ENCODE measurements around the gene ARMC8. TPM values are rescaled to one million over a fixed set of nuclear protein-coding genes. Genes with fewer than 3 reads are reported as not detected.

ARMC8 gene
- polyA plus RNA-seq, 2 of the 4 experiments (the other 2 are of a cell fraction): 25.6 to 45.7 TPM

- H3K4me3 ChIP-seq: no peak overlapping the region
- no peaks in the 10 kb centered on the region for H3K4me1 ChIP-seq
- POLR2A ChIA-PET: no interaction called here
- FAIRE-seq: no peak
- H3K9me3 ChIP-seq: no peaks in the 10 kb centered on the region
- DNase-seq (ENCODE audit: low read depth in 1 of 2, low spot score in 1 of 2): no peak
- no peak overlapping the region for H3K4me2 ChIP-seq
- CTCF ChIA-PET: no interaction called here
- WGBS (ENCODE audit: missing lambda C conversion rate): 94% methylated on average over 1 of the region's 1 CpG
- TF ChIP-seq BHLHE40 (IDR thresholded peaks at IDR 0.05; ENCODE audit: low read depth, low read length) (no peak), E2F6 (IDR thresholded peaks at IDR 0.05; ENCODE audit: borderline replicate concordance, low read depth) (no peak), KDM1A (IDR thresholded peaks at IDR 0.05; ENCODE audit: low read depth) (no peak)
- ATAC-seq: no peak
- no peak overlapping the region for H3K27ac ChIP-seq
These were observed 40.5 kb downstream of the ARMC8 start for GRCh38 chr3:138227650-138228049.

- no peak for ATAC-seq
- FAIRE-seq: no peak
- TF ChIP-seq CHD4 (IDR thresholded peaks at IDR 0.05; ENCODE audit: borderline replicate concordance) (no peak), POLR2A (IDR thresholded peaks at IDR 0.05; ENCODE audit: low read length) (no peak), FOSL2 (IDR thresholded peaks at IDR 0.05) (no peak), FOSL2 (CRISPR knock-in tag; IDR thresholded peaks at IDR 0.05) (no peak), HOXB13 (CRISPR knock-in tag; IDR thresholded peaks at IDR 0.05; ENCODE audit: low read depth) (no peak), CBX8 (IDR thresholded peaks at IDR 0.05) (no peak), BCL3 (IDR thresholded peaks at IDR 0.05) (no peak), GATA3 (IDR thresholded peaks at IDR 0.05; ENCODE audit: borderline replicate concordance) (no peak), ZFP36 (IDR thresholded peaks at IDR 0.05; ENCODE audit: borderline replicate concordance, partially characterized antibody) (no peak), PBX3 (IDR thresholded peaks at IDR 0.05) (no peak), TFCP2L1 (CRISPR knock-in tag; IDR thresholded peaks at IDR 0.05) (no peak), MAFK (IDR thresholded peaks at IDR 0.05; ENCODE audit: partially characterized antibody) (no peak), FOSB (CRISPR knock-in tag; IDR thresholded peaks at IDR 0.05) (no peak)
- ChIA-PET CTCF (interaction anchor here (1.6 kb wide), 1 partner anchor 11 kb away, joined by 3 read pairs; no protein-coding TSS in a partner anchor), POLR2A (no interaction called here)
- Histone ChIP-seq H3K27ac (no peak overlapping the region), H3K9me3 (no peaks in the 10 kb centered on the region), H3K4me2 (no peak overlapping the region), H3K4me3 (no peak overlapping the region), H3K4me1 (no peaks in the 10 kb centered on the region)
- DNase-seq (ENCODE audit: low read depth in 1 of 2, low spot score in 1 of 2): no peak
- WGBS (ENCODE audit: missing lambda C conversion rate): 73% methylated on average over 2 of the region's 2 CpGs
These were observed 43.4 kb downstream of the ARMC8 start for GRCh38 chr3:138230525-138230924.

- FAIRE-seq: no peak
- TF ChIP-seq MAX (IDR thresholded peaks at IDR 0.05) (no peak), ELK1 (IDR thresholded peaks at IDR 0.05; ENCODE audit: low read depth, low read length) (no peak), ZC3H11A (IDR thresholded peaks at IDR 0.05) (no peak), RAD21 (conservative IDR thresholded peaks at IDR 0.05 in 1 of 2, IDR thresholded peaks at IDR 0.05 in 1 of 2) (no peak), JUNB (IDR thresholded peaks at IDR 0.05) (no peak), CEBPB (IDR thresholded peaks at IDR 0.05) (no peak), HOXB5 (CRISPR knock-in tag; IDR thresholded peaks at IDR 0.05) (no peak), SREBF2 (IDR thresholded peaks at IDR 0.05) (no peak), GATA3 (IDR thresholded peaks at IDR 0.05; ENCODE audit: borderline replicate concordance) (no peak), KDM5A (IDR thresholded peaks at IDR 0.05) (no peak)
- 90% methylated on average over 4 of the region's 4 CpGs for WGBS (ENCODE audit: missing lambda C conversion rate)
- no peak for ATAC-seq
- Histone ChIP-seq H3K4me2 (no peak overlapping the region), H3K27ac (no peak overlapping the region), H3K4me3 (no peak overlapping the region), H3K9me3 (no peaks in the 10 kb centered on the region), H3K4me1 (no peaks in the 10 kb centered on the region)
- DNase-seq (ENCODE audit: low read depth in 1 of 2, low spot score in 1 of 2): no peak
- ChIA-PET CTCF (no interaction called here), POLR2A (no interaction called here)
These were observed 45.7 kb downstream of the ARMC8 start for GRCh38 chr3:138232705-138233364.
